CD4-positive, alpha-beta T cell treated with Interleukin-4 for 1 hour (primary cell): ENCODE measurements around the gene CRYBA4.
A peak's percentile ranks its signal among the peaks of the same experiment; 100 is the strongest.
"Not testable (repeated sequence)": the region's sequence is repeated elsewhere in the genome, so short reads cannot be mapped to it uniquely, and the experiment has no call there.

ENCODE experiments used
- DNase-seq, 2 donors: peaks; one replicate each; pipeline ENCODE4 v3.0.0-alpha.2; 2020 to 2022

Gene CRYBA4

DNA sequence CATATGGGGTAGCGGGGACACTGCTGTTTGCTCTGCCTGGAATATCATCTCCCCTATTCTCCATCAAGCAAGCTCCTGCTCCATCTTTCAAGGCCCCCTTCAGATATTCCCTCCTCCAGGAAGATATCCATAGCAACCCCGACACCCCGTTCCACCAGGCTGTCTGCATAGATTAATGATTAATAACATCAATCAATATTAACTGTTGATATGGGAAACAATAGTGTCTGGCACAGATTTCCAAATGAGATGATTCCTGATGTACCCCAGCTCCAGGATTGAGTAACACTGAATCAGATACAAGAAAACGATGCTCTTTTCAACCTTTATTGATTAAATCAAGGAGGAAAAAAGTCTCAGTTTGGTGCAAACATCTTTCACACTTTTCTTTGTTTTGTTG is 24.3 kb upstream of the CRYBA4 start:
- no peak for DNase-seq

- no peak for DNase-seq
Measured at GRCh38 chr22:26599505-26599904, 22.3 kb upstream of the CRYBA4 start.

GRCh38 chr22:26601726-26602125 is 20.0 kb upstream of the CRYBA4 start:
- no peak for DNase-seq

DNA sequence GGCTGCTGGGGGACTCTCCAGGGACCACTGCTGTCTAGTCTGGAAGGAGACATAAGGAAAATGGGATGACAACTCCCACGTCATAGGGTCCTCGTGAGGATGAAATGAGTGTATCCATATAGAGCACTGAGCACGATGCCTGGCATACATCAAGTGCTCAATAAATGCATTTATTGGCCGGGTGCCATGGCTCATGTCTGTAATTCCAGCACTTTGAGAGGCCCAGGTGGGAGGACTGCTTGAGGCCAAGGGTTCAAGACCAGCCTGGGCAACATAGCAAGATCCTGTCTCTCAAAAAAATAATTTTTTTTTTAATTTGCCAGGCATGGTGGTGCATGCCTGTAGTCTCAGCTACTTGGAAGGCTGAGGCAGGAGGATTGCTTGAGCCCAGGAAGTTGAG is 19.6 kb upstream of the CRYBA4 start:
- DNase-seq = no peak

GRCh38 chr22:26604368-26604767 is 17.4 kb upstream of the CRYBA4 start:
- no peak for DNase-seq

DNA sequence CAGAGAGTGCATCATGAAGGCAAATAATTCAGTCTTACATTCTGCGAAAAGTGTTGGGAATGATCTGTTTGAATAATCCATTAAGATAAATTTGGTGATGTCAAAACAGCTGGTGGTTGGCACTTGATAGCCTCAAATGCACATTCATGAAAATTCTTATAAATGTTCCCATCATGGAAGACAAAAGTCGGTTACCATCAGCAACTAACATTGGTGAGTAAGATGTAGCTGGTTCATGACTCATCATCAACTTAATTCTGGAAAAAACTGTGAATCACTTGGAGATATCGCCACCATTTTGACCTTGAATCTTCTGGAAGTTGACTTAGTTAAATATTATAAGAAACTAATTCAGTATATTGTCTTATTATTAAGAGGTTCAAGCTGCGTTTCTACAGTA is 15.2 kb upstream of the CRYBA4 start:
- no peak for DNase-seq

- no peak for DNase-seq
Measured at GRCh38 chr22:26608129-26608528, 13.6 kb upstream of the CRYBA4 start.

- no peak for DNase-seq
Measured at GRCh38 chr22:26609287-26609686, 12.5 kb upstream of the CRYBA4 start.

GRCh38 chr22:26610072-26610958 is 11.4 kb upstream of the CRYBA4 start:
- peak; percentile 17 to 44 for DNase-seq

- DNase-seq = no peak
Measured at GRCh38 chr22:26610996-26611395, 10.8 kb upstream of the CRYBA4 start.

DNA sequence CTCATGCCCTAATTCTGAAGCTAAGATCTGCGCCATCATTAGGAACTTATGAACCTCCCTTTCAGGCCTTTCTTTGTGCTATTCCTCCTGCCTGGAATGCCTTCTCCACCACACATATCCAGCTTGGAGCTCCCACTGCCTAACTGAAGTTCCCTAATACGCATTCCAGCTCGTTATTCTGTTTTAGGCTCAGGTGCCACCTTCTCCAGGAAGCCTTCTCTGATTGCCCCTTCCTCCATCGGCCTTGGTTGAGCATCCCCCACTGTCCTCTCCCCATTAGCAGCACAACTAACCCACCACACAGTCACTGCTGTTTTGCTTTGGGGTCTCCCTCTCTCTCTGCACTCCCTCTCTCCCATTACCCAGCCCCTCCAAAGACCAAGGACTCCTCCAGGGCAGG is 9.1 kb upstream of the CRYBA4 start:
- no peak for DNase-seq

- DNase-seq = not testable (repeated sequence)
Measured at GRCh38 chr22:26613753-26614152, 8.0 kb upstream of the CRYBA4 start.

- DNase-seq = no peak
Measured at GRCh38 chr22:26614322-26614721, 7.4 kb upstream of the CRYBA4 start.

DNA sequence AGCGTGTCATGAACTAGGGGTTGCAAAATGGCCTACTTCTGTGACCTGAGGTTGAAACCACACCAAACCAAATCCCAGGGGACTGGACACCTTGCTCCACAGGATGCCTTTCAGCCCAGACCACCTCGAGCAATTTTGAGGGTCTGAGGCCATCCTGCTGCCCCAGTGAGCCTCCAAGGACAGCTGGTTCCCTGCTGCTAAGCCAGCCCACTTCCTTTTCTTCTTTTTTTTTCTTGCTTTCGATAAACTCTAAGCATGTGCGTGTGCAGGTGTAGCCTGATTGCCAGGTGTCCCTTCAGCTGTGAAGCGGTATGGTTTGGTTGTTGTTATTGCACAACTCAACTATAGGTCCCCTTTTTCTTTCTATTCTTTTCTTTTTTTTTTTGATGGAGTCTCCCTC is 6.6 kb upstream of the CRYBA4 start:
- peak in 1 of 2 donors; percentile 13 for DNase-seq

DNA sequence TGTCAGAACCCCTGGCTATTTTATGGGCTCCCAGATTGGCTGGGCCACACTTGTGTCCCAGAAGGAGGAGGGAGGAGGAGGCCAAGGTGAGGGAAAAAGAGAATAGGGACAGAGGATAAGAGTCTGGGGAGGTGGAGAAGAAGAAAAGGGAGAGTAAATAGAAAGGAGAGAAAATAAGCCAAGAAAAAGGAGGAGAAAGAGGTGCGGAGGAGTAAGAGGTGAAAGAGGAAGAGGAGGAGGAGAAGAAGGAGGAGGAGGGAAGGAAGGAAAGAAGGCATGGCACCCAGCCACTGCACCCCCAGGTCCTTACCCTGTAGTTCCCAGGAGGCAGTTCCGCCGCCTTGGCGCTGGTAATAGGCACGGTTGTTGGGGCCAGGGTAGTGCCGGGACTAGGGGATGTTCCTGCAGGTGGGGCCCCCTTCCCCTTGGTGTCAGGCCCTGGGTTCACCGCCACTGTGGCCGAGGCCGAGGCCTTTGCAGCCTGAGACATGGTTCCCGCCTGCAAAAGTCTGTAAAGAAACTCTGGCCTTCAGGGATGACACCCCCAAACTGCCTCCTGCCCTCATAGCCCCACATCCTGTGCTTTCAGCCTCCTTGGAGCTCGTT is 5.8 kb upstream of the CRYBA4 start:
- DNase-seq = no peak

- DNase-seq = no peak
Measured at GRCh38 chr22:26616650-26617049, 5.1 kb upstream of the CRYBA4 start.

DNA sequence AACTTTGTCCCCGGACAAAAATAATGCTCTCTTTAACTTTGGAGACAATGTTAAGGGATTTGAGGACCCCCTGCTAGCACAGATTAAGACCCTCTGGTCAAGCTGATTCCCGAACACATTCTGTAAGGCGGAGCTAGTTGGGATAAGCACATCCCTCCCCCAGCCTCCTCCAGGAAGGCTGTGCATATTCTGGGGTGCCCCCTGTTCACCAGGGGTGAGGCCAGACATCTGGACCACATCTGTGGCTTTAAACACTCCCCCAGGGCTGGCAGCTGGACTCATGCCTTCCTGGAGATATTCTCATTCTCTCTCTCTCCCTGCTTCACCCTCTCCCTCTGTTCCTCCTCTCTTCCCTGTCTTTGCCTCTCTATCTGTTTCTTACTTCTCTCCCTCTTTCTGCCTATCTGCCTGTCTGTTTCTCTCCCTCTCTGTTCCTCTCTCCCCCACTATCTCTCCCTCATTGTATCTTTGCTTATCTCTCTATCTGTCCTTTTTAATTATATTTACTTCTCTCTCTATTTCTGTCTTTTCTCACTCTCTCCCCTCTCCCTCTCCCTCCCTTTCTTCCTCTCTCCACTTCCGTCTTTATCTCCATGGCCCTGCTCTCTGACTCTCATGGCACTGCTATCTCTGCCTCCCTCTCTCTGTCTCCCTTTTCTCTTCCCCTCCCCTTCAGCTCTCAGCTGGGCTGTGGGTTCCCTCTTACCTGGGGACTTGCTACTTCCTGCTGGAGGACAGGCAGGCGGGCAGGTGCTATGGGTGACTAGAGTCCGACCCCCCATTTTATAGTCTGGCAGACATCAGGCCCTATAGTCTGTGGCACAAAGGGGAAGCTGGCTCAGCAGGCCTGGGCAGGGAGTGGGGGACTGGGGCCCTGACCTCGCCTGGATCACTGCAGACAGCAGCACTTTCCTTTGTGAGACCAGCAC is 4.2 kb upstream of the CRYBA4 start, which contains the start of gene CRYBB1:
TSS of gene CRYBB1 (minus strand) at position 757 of the 929 bp plus-strand sequence. CDS start 1,708 bp downstream, outside the sequence.
- DNase-seq = peak in 1 of 2 donors; percentile 15

DNA sequence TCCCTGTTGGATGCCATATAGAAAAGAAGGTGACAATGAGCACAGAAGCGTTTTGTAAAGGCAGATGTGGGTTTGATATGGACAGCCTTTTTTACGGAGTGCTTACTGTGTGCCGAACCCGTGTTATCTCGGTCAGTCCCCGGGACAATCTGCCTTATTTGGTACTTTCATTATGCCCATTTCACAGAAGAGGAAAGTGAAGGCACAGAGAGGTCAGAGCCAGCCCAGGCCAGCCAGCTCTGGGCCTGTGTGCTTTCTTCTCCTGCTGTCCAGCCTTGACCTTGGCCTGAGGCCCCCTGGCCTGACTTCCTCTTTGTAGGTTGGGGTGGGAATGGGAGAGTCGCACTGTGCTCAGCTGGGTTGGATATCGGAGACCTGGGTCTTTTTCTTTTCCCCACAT is 3.3 kb upstream of the CRYBA4 start:
- no peak for DNase-seq

GRCh38 chr22:26619510-26619909 is 2.3 kb upstream of the CRYBA4 start:
- no peak for DNase-seq

DNA sequence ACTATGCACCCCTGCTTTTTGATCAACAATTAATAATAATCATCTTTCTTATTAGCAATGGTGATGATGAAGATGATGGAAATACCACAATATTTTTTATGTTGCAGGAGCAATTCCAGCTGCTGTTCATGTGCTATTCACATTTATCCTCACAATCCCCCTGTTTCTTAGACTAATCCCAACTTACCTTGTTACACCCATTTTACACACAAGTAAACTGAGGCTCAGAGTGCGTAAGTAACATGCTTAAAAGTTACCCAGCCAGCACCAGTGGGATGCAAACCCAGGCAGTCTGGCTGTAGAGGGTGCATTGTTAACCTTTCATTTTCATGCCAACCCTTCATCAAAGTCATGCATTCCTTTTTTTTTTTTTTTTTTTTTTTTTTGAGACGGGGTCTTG is 1.6 kb upstream of the CRYBA4 start:
- DNase-seq = no peak

- no peak for DNase-seq
Measured at GRCh38 chr22:26623984-26624383, 2.2 kb downstream of the CRYBA4 start.

DNA sequence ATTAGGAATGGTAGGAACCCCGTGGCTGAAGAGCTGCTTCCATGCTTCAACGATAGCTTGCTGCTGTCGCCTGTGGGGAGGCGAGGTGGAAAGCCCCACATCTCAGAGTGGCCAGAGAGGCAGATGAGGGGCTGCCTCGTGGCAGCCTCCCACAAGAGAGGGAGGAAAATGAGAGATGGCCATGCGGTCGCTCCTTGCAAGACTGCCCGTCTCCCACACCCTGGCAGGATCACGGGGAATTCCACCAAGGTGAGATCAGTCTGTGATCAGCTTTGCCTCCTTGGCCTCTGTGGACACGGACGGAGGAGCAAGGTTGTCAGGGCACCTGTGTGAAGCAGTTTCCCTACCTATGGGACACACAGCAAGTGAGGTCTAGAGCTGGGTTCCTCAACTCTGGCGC is 3.0 kb downstream of the CRYBA4 start:
- no peak for DNase-seq
